RPMI8226 (cell line): ENCODE results near the gene TLCD1.

Source experiments
- DNase-seq: peaks from one replicate; pipeline ENCODE4 v3.0.0-alpha.2; 2015

Gene TLCD1

DNA sequence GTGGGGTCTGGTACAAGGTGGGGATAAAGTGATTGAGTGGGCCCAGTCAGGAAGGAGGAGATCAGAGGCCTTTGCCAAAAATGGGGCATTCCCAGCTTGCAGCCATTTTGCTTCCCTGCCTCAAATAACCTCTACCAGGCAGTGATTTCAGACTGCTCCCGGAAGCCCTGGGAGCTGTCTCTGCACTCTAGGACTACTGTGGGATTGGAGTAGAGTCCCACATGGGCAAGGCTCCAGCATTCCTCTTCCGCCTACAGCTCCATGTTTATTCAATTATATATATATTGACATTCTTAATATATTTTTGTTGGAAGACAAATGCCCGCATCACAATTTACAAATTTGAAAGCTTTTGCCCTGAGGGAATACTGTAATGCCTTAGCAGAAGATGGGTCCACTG is 50.5 kb downstream of the TLCD1 start:
- DNase-seq, result no peak
